ENCODE results near the gene CWF19L2.
"Not testable (repeated sequence)": the region's sequence is repeated elsewhere in the genome, so short reads cannot be mapped to it uniquely, and the experiment has no call there.

CWF19L2 gene

DNA sequence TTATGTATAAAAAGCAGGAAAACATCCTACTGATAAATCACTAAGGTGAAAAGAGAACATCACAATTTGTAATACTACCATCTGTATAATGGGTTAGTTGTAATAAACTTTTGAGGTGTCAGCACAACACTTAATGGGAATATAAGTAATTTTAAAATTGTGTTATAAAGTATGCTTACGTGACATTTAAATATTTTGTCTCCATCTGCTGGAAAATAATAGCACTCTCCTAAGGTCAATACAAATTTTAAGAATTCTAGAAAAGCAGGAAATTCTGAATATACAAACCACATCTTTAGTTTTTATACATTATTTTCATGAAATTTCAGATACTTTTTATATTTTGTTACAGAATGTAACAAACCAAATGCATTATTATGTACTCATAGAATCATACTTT, 19.5 kb downstream of the CWF19L2 start:
- no peak for ATAC-seq
- DNase-seq, result no peak

DNA sequence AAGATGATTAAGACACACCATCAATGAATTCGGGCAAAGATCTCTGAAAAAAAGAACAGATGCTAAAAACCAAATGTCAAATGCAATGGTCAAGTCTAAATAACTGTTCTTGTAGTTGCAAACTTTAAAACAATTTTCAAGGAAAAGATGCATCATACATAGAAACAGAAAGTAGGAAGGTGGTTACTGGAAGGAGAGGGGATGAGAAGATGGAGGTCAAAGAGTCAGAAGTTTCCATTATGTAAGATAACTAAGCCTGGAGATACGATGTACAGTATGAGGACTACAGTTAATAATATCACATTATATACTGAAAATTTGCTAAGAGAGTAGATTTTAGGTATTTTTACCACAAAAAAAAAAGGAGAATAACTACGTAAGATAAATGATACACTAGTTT, 27.1 kb downstream of the CWF19L2 start:
- no peak for ATAC-seq
- no peak for DNase-seq

DNA sequence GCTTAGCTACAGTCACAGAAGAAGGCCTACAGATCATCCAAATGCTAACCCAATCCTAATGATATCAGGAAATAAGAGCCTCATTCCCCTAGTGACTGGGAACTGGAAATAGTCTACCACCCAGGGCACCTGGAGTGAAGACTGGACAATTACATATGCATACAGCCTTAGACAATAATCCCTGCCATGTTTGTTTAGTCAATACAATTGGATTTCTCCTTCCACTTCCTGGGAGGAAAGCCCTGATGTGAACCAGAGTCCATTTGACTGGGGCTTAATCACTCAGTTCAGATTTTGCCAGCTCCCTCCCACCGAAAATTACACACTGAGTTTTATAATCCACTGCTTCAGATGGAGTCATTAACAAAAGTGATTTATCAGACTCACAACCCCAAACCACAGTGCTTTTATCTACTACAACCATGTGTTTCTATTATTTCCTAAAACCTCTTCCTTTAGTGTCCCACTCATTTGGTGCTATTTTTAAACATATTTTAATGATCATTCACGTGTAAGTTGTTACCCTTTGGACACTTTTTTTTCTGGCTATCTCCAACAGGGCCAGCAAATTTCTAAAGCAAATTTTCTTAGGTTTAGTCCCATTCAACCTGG, 29.9 kb downstream of the CWF19L2 start:
- no peak for ATAC-seq

DNA sequence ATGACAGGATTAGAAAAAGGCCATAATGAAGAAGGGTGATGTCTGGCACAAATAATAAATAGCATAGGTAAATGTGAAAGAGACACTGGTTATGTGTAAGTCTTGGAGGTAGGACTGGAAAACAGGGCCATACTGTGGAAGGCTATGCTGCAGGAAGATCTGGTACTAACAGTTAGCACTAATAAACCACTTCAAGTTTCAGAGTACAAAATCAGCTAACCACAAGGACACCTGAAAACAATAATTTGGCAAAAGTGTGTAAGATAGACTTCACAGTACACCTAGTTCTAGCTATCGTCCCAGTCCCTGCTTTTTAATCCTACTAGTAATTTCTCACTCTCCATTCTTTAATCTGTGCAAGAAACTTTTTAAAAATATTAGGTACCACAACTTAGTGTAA, 44.3 kb downstream of the CWF19L2 start:
- DNase-seq (no peak), ATAC-seq (no peak)

More for the DNA sequence above, 29.9 kb downstream of the CWF19L2 start:
- no peak for DNase-seq

GRCh38 chr11:107408762-107409211, 48.8 kb downstream of the CWF19L2 start:
- ATAC-seq, result no peak
- DNase-seq, result no peak

- ATAC-seq, result no peak
- no peak for DNase-seq
These were observed 52.4 kb downstream of the CWF19L2 start for GRCh38 chr11:107405260-107405659.

GRCh38 chr11:107401131-107401530, 56.5 kb downstream of the CWF19L2 start:
- DNase-seq, ATAC-seq: not testable (repeated sequence)

GRCh38 chr11:107397357-107397756, 60.3 kb downstream of the CWF19L2 start:
- DNase-seq (no peak), ATAC-seq (no peak)

DNA sequence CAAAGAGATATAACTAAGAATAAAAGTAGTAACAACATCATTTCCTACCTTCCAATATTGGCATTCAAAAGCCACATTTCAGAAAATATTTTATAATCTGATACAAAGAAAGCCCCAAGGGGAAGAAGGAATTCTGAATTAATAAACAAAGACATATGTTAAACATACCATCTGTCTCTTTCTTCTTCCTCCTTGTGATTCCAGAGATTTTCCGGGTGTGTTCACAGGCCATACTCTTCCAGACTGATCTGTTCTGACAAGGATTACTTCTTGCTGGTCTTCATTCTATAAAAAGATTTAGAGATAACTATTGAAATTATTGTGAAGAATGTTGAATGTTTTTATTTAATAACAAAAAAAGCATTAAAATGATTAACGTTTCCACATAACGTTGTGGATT, 65.0 kb downstream of the CWF19L2 start:
- DNase-seq (no peak), ATAC-seq (no peak)

- ATAC-seq, DNase-seq: not testable (repeated sequence)
These were observed 66.9 kb downstream of the CWF19L2 start for GRCh38 chr11:107390701-107391100.

DNA sequence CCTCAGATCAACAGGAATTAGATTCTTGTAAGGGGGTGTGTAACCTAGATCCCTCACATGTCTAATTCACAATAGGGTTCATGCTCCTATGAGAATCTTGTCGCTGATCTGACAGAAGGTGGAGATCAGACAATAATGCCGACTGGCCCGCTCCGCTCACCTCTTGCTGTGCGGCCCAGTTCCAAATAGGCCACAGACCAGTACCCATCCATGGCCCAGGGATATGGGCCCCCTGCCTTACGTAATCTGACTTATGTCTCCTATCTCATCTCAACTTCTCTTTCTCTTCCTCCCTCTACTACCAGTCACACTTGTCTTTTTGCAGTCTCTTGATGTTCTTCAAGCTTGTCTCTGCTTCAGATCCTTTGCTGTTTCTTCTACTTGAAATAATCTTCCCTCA, 70.0 kb downstream of the CWF19L2 start:
- DNase-seq (no peak), ATAC-seq (no peak)

- ATAC-seq (no peak), DNase-seq (no peak)
These were observed 72.2 kb downstream of the CWF19L2 start for GRCh38 chr11:107385361-107385981.

GRCh38 chr11:107384144-107384852, 73.3 kb downstream of the CWF19L2 start:
- no peak for ATAC-seq
- no peak for DNase-seq

DNA sequence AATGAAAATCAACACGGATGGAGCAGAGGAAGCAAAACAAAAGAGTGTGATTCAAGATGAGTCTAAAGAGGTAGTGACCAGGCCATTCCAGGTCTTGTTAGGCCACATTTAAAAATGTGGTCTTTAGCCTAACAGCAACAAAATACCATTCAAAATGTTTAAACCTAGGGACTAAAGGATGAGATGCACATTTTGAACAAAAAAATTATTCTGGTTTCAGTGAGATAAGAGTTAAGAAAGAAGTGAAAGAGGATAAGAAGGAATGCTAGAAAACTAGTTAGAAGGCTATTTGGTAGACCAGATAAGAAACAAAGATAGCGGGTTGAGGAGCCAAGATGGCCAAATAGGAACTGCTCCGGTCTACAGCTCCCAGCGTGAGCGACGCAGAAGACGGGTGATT, 85.2 kb downstream of the CWF19L2 start:
- no peak for DNase-seq
- ATAC-seq, result no peak

DNA sequence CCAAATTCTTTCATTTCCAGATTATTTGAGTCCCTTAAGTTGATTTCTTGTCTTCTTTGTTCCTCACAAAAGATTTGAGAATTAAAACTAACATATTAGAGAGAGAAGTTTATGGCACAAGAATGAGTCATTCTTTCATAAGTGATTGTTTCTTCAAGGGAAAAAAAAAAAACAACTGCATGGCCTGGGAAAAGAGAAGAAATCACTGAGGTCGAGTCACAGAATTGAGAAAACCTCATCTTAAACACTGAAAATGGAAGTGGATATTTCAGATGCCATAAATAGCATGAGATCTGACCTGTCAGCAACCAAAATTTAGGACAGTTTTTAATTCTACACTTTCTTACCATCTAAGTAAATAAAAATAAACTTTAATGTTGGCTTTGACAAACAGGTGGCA, 87.2 kb downstream of the CWF19L2 start:
- ATAC-seq (no peak), DNase-seq (no peak)

DNA sequence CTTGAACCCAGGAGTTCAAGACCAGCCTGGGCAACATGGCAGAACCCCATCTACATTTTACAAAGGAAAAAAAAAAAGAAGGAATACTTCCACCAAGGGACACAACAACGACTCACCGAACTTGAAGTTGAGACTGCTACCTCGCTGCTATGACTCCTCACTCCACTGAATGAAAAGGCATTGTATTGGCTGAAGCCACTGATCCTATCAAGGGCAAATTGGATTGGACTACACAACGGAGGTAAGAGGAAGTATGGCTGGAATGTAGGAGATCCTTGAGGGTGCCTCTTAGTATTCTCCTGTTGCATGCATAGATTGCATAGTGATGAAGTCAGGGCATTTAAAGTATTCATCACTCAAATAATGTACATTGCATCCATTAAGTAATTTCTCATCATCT, 97.9 kb downstream of the CWF19L2 start:
- no peak for ATAC-seq
- no peak for DNase-seq

DNA sequence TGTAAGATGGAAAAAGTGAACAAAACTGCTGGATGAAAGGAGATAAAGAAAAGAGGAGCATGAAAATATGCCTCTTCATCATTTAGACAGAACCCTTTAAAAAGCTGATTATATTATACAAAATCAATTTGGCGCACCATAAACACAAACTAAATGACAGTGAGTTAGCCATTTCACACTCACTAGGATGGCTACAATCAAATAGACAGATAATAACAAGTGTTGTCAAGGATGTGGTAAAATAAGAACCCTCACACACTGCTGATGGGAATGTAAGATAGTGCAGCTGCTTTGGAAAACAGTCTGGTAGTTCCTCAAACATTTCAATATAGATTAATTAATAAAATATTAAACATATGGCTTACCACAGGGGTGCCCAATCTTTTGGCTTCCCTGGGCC, 99.7 kb downstream of the CWF19L2 start:
- ATAC-seq, result no peak
- no peak for DNase-seq

- DNase-seq, result no peak
- peak; percentile 82 for ATAC-seq
These were observed 102.8 kb downstream of the CWF19L2 start for GRCh38 chr11:107354780-107355179.

GRCh38 chr11:107337917-107338316, 119.7 kb downstream of the CWF19L2 start:
- DNase-seq (no peak), ATAC-seq (no peak)

DNA sequence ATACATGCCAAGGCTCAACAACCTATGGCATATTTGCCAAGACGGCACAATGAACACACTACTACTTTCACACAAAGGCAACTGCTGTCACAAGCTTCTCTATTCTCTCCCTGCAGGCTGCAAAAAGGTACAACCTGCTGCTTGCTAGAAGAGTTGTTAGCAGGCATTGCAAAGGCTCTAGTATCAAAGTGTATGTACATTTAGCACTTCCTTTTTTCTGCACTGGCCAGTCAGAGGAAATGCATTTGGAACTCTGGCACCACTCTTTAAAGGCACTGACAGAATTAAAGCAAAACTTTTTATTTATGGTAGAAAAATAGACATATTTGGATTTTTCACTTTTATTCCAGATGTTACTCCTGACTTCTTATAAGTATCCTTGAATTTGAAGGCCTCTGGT, 125.9 kb downstream of the CWF19L2 start:
- ATAC-seq, result no peak
- DNase-seq, result no peak

- ATAC-seq, result no peak
- no peak for DNase-seq
These were observed 128.5 kb downstream of the CWF19L2 start for GRCh38 chr11:107329164-107329563.

DNA sequence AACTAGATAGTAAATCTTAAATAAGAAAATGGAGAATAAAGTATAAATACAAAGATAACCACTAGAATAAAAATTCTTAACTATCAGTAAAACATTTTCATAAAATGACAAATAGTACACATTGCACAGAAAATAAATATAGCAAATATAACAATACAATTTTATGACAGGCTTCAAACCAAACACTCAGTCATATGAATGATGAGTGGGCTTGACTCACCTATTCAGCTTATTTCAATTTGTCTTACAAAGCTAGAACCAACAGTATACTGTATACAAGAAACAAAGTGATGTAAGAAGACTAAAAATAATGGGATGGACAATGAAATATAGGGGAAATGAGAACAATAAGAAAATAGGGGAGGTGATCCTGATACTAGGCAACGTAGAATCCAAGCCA, 141.2 kb downstream of the CWF19L2 start:
- ATAC-seq, result no peak

GRCh38 chr11:107307991-107308390, 149.6 kb downstream of the CWF19L2 start:
- DNase-seq, result no peak
- ATAC-seq, result no peak

More for the DNA sequence above, 141.2 kb downstream of the CWF19L2 start:
- no peak for DNase-seq

GRCh38 chr11:107301878-107302277, 155.7 kb downstream of the CWF19L2 start:
- ATAC-seq (no peak), DNase-seq (no peak)
